Panc1 (cell line): Measurements from ENCODE around the gene MBD5. TPM values are rescaled to one million over a fixed set of nuclear protein-coding genes. Genes with fewer than 3 reads are reported as not detected.

Experiments used
- ATAC-seq: fragments of 200-7000 bp; cut with Tn5 transposase; 2 replicates; pipeline ENCODE4 v1.9.1; 2020; ENCODE audit warnings: mild to moderate bottlenecking, moderate library complexity
- BruUV-seq: library from RNA; stranded (reverse); fragments of 400-500 nt; replicated peaks from 2 replicates; lab custom pipeline; 2021; lab: Mats Ljungman, UMichigan
- CTCF ChIA-PET: fragments of 300-600 bp; sonication (Branson Sonifier 250); formaldehyde crosslinking; loops from one replicate; lab custom pipeline; 2022; ENCODE audit warnings: antibody characterized with exemption; lab: Charles Lee
- POLR2A ChIA-PET: fragments of 300-600 bp; sonication (Branson Sonifier 250); formaldehyde crosslinking; loops from one replicate; lab custom pipeline; 2022; ENCODE audit warnings: antibody characterized with exemption; lab: Charles Lee
- DNase-seq: peaks from one replicate; pipeline ENCODE4 v3.0.0-alpha.2; 2010; ENCODE audit warnings: low read depth, low spot score
- H3K27ac ChIP-seq: 2 replicates; pipeline ENCODE4 v1.5.1; 2011; ENCODE audit warnings: mild to moderate bottlenecking, low read length, inconsistent platforms
- H3K27me3 ChIP-seq: fragments of 200-500 bp; sonication (Bioruptor generic); 2 replicates; pipeline ENCODE4 v1.6.0; 2014; ENCODE audit warnings: low read length, inconsistent platforms; ENCODE audit not compliant: control insufficient read depth, insufficient read depth
- H3K36me3 ChIP-seq: fragments of 200-500 bp; sonication (Bioruptor generic); 2 replicates; pipeline ENCODE4 v1.5.1; 2014; ENCODE audit warnings: inconsistent platforms, mild to moderate bottlenecking, low read length, moderate library complexity; ENCODE audit not compliant: control insufficient read depth, insufficient read depth
- H3K4me1 ChIP-seq: 2 replicates; pipeline ENCODE4 v1.5.1; 2011; ENCODE audit warnings: inconsistent platforms, mild to moderate bottlenecking, low read length, moderate library complexity; ENCODE audit not compliant: control insufficient read depth, insufficient read depth
- H3K4me3 ChIP-seq, 2 experiments: 2 replicates each; pipeline ENCODE4 v1.5.1; 2011 to 2012; ENCODE audit warnings: low read depth in 2 of 2, low read length in 2 of 2, mild to moderate bottlenecking in 2 of 2, inconsistent platforms in 1 of 2, moderate library complexity in 1 of 2
- H3K9me3 ChIP-seq: fragments of 200-500 bp; sonication (Bioruptor generic); 2 replicates; pipeline ENCODE4 v1.5.1; 2014; ENCODE audit warnings: low read depth, mild to moderate bottlenecking, inconsistent platforms, low read length, moderate library complexity; ENCODE audit not compliant: control insufficient read depth, insufficient read depth
- POLR2AphosphoS5 ChIP-seq: IDR thresholded peaks from 2 replicates; pipeline ENCODE4 v1.6.1; 2012; ENCODE audit warnings: mild to moderate bottlenecking, low read depth, low read length, moderate library complexity
- SIN3A ChIP-seq: IDR thresholded peaks from 2 replicates; pipeline ENCODE4 v1.6.1; 2012; ENCODE audit warnings: low read depth, mild to moderate bottlenecking, low read length, moderate library complexity, borderline replicate concordance; ENCODE audit not compliant: insufficient read depth
- TCF7L2 ChIP-seq: IDR thresholded peaks from 2 replicates; pipeline ENCODE4 v1.6.1; 2011; ENCODE audit warnings: mild to moderate bottlenecking, low read depth, low read length, inconsistent platforms
- in situ Hi-C: cut with HindIII; loops from 2 replicates; pipeline ENCODE4 v1.10.0; 2016; ENCODE audit warnings: low sequenced_read_pairs, low pct_unique_long_range_greater_than_20kb
- intact Hi-C: fragments of 100-400 bp; cut with micrococcal nuclease; formaldehyde crosslinking; loops from one replicate; pipeline ENCODE4 v1.10.0; 2022; ENCODE audit not compliant: unreplicated experiment
- total RNA-seq: library from RNA; stranded (reverse); gene quantifications from one replicate; pipeline ENCODE4 v1.2.1, GENCODE V29; 2021; ENCODE audit not compliant: unreplicated experiment
- TF ChIP-seq, protein P1 (sequence below): fragments of 450-650 bp; IDR thresholded peaks from 2 replicates; pipeline ENCODE4 v1.5.1; 2017; ENCODE audit warnings: mild to moderate bottlenecking
- TF ChIP-seq, protein P2 (sequence below), 2 experiments: IDR thresholded peaks; 2 replicates each; pipeline ENCODE4 v1.6.1; 2011 to 2012; ENCODE audit warnings: low read depth in 2 of 2, control low read depth in 1 of 2, low read length in 1 of 2, mild to moderate bottlenecking in 1 of 2, moderate library complexity in 1 of 2; ENCODE audit not compliant: insufficient read depth in 1 of 2

MBD5 gene
- total RNA-seq, 1 experiment from 2014 or later = 40.2 TPM

DNA sequence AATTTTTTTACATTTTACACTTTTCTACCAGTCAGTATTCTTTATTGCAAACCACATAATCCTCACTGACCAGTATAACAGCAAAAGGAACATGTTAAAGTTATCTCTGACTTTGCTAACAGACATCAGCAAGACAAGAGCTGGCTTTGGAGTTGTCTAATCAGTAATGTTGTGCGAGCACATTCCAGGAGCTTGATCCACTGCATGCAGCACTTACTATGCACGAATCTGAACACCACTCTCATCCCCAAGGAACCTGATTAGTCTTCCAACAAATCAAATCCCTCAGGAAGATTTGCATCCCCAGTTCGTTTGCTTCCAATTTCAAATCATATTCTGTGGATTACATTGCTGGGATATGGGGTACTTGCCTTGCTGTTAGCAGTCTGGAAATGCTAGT lies 354.3 kb downstream of the MBD5 start:
- intact Hi-C loops = no loop called here
- no TSS peak for BruUV-seq
- TF ChIP-seq POLR2AphosphoS5 = no peak
- TF ChIP-seq SIN3A = no peak
- TF ChIP-seq, protein P1, sequence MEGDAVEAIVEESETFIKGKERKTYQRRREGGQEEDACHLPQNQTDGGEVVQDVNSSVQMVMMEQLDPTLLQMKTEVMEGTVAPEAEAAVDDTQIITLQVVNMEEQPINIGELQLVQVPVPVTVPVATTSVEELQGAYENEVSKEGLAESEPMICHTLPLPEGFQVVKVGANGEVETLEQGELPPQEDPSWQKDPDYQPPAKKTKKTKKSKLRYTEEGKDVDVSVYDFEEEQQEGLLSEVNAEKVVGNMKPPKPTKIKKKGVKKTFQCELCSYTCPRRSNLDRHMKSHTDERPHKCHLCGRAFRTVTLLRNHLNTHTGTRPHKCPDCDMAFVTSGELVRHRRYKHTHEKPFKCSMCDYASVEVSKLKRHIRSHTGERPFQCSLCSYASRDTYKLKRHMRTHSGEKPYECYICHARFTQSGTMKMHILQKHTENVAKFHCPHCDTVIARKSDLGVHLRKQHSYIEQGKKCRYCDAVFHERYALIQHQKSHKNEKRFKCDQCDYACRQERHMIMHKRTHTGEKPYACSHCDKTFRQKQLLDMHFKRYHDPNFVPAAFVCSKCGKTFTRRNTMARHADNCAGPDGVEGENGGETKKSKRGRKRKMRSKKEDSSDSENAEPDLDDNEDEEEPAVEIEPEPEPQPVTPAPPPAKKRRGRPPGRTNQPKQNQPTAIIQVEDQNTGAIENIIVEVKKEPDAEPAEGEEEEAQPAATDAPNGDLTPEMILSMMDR = no peak
- no peak for TF ChIP-seq TCF7L2
- TF ChIP-seq, protein P2, sequence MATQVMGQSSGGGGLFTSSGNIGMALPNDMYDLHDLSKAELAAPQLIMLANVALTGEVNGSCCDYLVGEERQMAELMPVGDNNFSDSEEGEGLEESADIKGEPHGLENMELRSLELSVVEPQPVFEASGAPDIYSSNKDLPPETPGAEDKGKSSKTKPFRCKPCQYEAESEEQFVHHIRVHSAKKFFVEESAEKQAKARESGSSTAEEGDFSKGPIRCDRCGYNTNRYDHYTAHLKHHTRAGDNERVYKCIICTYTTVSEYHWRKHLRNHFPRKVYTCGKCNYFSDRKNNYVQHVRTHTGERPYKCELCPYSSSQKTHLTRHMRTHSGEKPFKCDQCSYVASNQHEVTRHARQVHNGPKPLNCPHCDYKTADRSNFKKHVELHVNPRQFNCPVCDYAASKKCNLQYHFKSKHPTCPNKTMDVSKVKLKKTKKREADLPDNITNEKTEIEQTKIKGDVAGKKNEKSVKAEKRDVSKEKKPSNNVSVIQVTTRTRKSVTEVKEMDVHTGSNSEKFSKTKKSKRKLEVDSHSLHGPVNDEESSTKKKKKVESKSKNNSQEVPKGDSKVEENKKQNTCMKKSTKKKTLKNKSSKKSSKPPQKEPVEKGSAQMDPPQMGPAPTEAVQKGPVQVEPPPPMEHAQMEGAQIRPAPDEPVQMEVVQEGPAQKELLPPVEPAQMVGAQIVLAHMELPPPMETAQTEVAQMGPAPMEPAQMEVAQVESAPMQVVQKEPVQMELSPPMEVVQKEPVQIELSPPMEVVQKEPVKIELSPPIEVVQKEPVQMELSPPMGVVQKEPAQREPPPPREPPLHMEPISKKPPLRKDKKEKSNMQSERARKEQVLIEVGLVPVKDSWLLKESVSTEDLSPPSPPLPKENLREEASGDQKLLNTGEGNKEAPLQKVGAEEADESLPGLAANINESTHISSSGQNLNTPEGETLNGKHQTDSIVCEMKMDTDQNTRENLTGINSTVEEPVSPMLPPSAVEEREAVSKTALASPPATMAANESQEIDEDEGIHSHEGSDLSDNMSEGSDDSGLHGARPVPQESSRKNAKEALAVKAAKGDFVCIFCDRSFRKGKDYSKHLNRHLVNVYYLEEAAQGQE (IDR thresholded peaks at IDR 0.05; ENCODE audit: insufficient read depth in 1 of 2, low read depth in 2 of 2, low read length in 1 of 2) = no peak
- H3K4me3 ChIP-seq = no peak overlapping the region
- ATAC-seq (no peak), DNase-seq (no peak)
- no peaks in the 10 kb centered on the region for H3K4me1 ChIP-seq
- no peak overlapping the region for H3K27ac ChIP-seq
- H3K9me3 ChIP-seq = no peaks in the 10 kb centered on the region
- POLR2A ChIA-PET = no interaction called here
- in situ Hi-C loops = no loop called here
- no peaks in the 10 kb centered on the region for H3K36me3 ChIP-seq
- H3K27me3 ChIP-seq = no peaks in the 10 kb centered on the region
- CTCF ChIA-PET = no interaction called here

DNA sequence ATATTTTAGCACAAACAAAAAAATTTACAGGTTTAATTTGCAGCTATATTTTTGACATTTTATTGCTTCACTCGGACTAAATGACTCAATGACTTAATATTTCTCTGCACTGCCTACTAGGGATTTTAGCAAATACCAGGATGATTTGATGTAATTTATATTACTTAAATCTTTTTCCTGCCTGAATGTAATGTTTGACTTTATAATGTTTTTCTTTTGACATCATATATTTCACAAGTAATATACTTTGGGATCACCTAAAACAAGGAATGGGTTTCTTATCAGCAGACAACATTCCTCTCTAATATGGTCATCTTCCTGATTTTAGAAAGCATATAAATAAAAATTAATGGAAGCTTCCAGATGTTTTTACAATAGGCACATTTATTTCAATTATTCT lies 370.4 kb downstream of the MBD5 start:
- no TSS peak for BruUV-seq
- CTCF ChIA-PET = no interaction called here
- no peak for DNase-seq
- H3K36me3 ChIP-seq = no peaks in the 10 kb centered on the region
- no peaks in the 10 kb centered on the region for H3K27me3 ChIP-seq
- no peak overlapping the region for H3K4me3 ChIP-seq
- no peak for ATAC-seq
- intact Hi-C loops (no loop called here), in situ Hi-C loops (no loop called here)
- H3K27ac ChIP-seq = no peak overlapping the region
- TF ChIP-seq, protein P2 (IDR thresholded peaks at IDR 0.05; ENCODE audit: insufficient read depth in 1 of 2, low read depth in 2 of 2, low read length in 1 of 2) = no peak
- TF ChIP-seq POLR2AphosphoS5 = no peak
- no peak for TF ChIP-seq TCF7L2
- TF ChIP-seq SIN3A = no peak
- TF ChIP-seq, protein P1 = no peak
- POLR2A ChIA-PET = no interaction called here
- H3K9me3 ChIP-seq = no peaks in the 10 kb centered on the region
- H3K4me1 ChIP-seq = no peaks in the 10 kb centered on the region
